ENCODE data around the gene OR1G1. TPM values are rescaled to one million over a fixed set of nuclear protein-coding genes. Genes with fewer than 3 reads are reported as not detected.

Gene OR1G1
- total RNA-seq = not detected in 2 replicates

DNA sequence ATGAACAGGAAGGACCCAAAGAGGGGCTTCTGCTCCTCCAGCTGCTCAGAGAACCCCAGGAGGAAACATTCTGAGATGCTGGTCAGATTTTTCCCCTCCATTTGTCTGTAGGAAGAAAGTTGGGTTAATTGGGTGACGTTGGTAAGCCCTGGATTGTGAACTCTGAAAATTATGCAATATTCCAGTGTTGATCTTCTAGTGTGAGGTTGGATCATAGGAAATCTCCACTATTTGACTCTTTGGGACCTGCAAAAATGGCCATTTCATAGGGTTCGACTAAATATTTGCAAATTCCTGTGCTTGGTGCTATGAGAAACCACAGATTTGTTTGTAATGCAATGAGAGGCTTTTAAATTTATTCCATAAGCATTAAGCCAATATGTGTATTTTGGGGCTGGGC lies at the start of gene OR1G1:
TSS of gene OR1G1 (minus strand) at position 101 of the 400 bp plus-strand sequence. CDS start at position 101, 0 bp downstream.

DNA sequence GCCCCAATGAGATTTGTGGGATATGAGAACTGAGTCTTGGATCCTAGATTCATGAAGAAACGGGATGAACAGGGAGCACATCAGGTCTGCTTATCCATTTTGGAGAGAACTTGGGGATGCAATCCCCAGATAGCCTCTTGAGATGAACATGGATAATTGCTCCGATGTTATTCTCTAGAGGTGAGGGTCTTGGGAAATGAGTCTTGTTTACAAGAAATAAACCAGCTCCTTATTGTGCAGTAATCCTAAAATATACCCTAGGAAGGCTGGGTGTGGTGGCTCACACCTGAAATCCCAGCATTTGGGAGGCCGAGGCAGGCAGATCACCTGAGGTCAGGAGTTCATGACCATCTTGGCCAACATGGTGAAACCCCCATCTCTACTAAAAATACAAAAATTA lies 23.0 kb downstream of the OR1G1 start, which contains the start of gene OR1D2:
TSS of gene OR1D2 (minus strand) at position 101 of the 400 bp plus-strand sequence. CDS start 11,426 bp downstream, outside the sequence.

Other genes with a start within 250 kb of the OR1G1 start
- not detected in 2 replicates for gene OR1D5, start 63.9 kb downstream of the OR1G1 start, total RNA-seq
- not detected in 2 replicates for gene OR1D2, start 23.1 kb downstream of the OR1G1 start, total RNA-seq
- not detected in 2 replicates for gene OR1A2, start 70.0 kb upstream of the OR1G1 start, total RNA-seq
- gene OR1A1, start 80.1 kb upstream of the OR1G1 start, total RNA-seq = not detected in 2 replicates
- 0.17 TPM in 1 of 2 replicates, not detected in the other for gene OR3A1, start 170.8 kb upstream of the OR1G1 start, total RNA-seq